BJ (cell line): ENCODE measurements around the gene TMEM92. TPM values are rescaled to one million over a fixed set of nuclear protein-coding genes. Genes with fewer than 3 reads are reported as not detected.

Source experiments
- CTCF ChIA-PET: fragments of 350-600 bp; formaldehyde crosslinking; extraction: SDS; loops from one replicate; lab custom pipeline; 2021; ENCODE audit warnings: antibody characterized with exemption, inconsistent platforms; lab: Yijun Ruan, JAX
- POLR2A ChIA-PET: fragments of 300-600 bp; sonication (Branson Sonifier 250); formaldehyde crosslinking; extraction: SDS; loops from one replicate; lab custom pipeline; 2021; ENCODE audit warnings: antibody characterized with exemption; lab: Charles Lee
- DNase-seq: peaks from one replicate; pipeline ENCODE4 v3.0.0-alpha.2; 2011; ENCODE audit warnings: low read depth
- H3K27me3 ChIP-seq: 2 replicates; pipeline ENCODE4 v1.6.0; 2011; ENCODE audit warnings: low read length; ENCODE audit not compliant: control insufficient read depth, insufficient read depth
- H3K36me3 ChIP-seq: 2 replicates; pipeline ENCODE4 v1.5.1; 2011; ENCODE audit warnings: low read length; ENCODE audit not compliant: control insufficient read depth, insufficient read depth
- H3K4me3 ChIP-seq: 2 replicates; pipeline ENCODE4 v1.5.1; 2011; ENCODE audit warnings: low read depth, mild to moderate bottlenecking, control low read depth, low read length
- CTCF ChIP-seq: IDR thresholded peaks from 2 replicates; pipeline ENCODE4 v1.5.1; 2011; ENCODE audit warnings: low read depth, mild to moderate bottlenecking, control low read depth, inconsistent platforms, low read length, moderate library complexity; ENCODE audit not compliant: insufficient read depth
- polyA plus RNA-seq: library from polyadenylated mRNA; depleted of rRNA; stranded (reverse); fragments of >200 nt; gene quantifications from 2 replicates; pipeline ENCODE4 v1.2.3, GENCODE V29; 2011

Gene TMEM92
- polyA plus RNA-seq, 1 experiment, result 0.67 TPM

- Histone ChIP-seq H3K27me3 (no peaks in the 10 kb centered on the region), H3K4me3 (peak overlapping the region; percentile 18), H3K36me3 (peaks cover 1% of the 10 kb centered on the region; the same call in 1 of the 2 replicates)
- ChIA-PET CTCF (interaction anchor here (0.5 to 10.9 kb wide), 23 partner anchors 13 to 212 kb away, joined by 3 to 229 read pairs (median 5); partner anchors contain the start of genes PPP1R9B and SGCA), POLR2A (interaction anchor here (0.6 to 1.8 kb wide), 7 partner anchors 20 to 108 kb away, joined by 3 to 11 read pairs (median 4); no protein-coding TSS in a partner anchor)
- no peak for TF ChIP-seq CTCF
- peak; percentile 98 for DNase-seq
Observed at GRCh38 chr17:50289991-50290702, 15.9 kb downstream of the TMEM92 start.

- POLR2A ChIA-PET, result interaction anchor here (1.0 kb wide), 1 partner anchor 109 kb away, joined by 3 read pairs; no protein-coding TSS in a partner anchor
- no peaks in the 10 kb centered on the region for H3K27me3 ChIP-seq
- no peak for DNase-seq
- no peak for TF ChIP-seq CTCF
- no peaks in the 10 kb centered on the region for H3K36me3 ChIP-seq
- H3K4me3 ChIP-seq, result no peak overlapping the region
- CTCF ChIA-PET, result interaction anchor here (0.5 to 10.9 kb wide), 8 partner anchors 18 to 213 kb away, joined by 3 to 229 read pairs (median 4); partner anchors contain the start of genes PDK2 and SGCA
Observed at GRCh38 chr17:50290933-50291332, 16.7 kb downstream of the TMEM92 start.

- no peak for TF ChIP-seq CTCF
- ChIA-PET CTCF (interaction anchor here (0.7 to 10.9 kb wide), 12 partner anchors 18 to 204 kb away, joined by 3 to 229 read pairs (median 4); partner anchors contain the start of genes PDK2, SGCA and TMEM92), POLR2A (interaction anchor here (0.6 to 0.9 kb wide), 2 partner anchors 24 to 114 kb away, joined by 3 read pairs; no protein-coding TSS in a partner anchor)
- Histone ChIP-seq H3K36me3 (no peaks in the 10 kb centered on the region), H3K27me3 (no peaks in the 10 kb centered on the region), H3K4me3 (no peak overlapping the region)
- DNase-seq, result no peak
Observed at GRCh38 chr17:50292465-50292864, 18.2 kb downstream of the TMEM92 start.

- ChIA-PET POLR2A (interaction anchor here (0.7 kb wide), 2 partner anchors 53 to 114 kb away, joined by 3 read pairs; no protein-coding TSS in a partner anchor), CTCF (interaction anchor here (0.9 to 10.9 kb wide), 9 partner anchors 21 to 202 kb away, joined by 3 to 229 read pairs (median 14); partner anchors contain the start of genes PDK2, SGCA and TMEM92)
- TF ChIP-seq CTCF, result no peak
- H3K36me3 ChIP-seq, result no peaks in the 10 kb centered on the region
- H3K4me3 ChIP-seq, result no peak overlapping the region
- DNase-seq, result no peak
- H3K27me3 ChIP-seq, result no peaks in the 10 kb centered on the region
Observed at GRCh38 chr17:50295021-50295420, 20.8 kb downstream of the TMEM92 start.

GRCh38 chr17:50297407-50297865 is 23.2 kb downstream of the TMEM92 start:
- H3K36me3 ChIP-seq, result no peaks in the 10 kb centered on the region
- no peak for DNase-seq
- ChIA-PET POLR2A (interaction anchor here (0.6 to 1.6 kb wide), 2 partner anchors 124 to 1705 kb away, joined by 3 to 4 read pairs; no protein-coding TSS in a partner anchor), CTCF (interaction anchor here (0.6 to 10.9 kb wide), 46 partner anchors 9 to 269 kb away, joined by 3 to 229 read pairs (median 6); partner anchors contain the start of genes COL1A1, PDK2, SAMD14 and SGCA)
- H3K27me3 ChIP-seq, result peaks cover 1% of the 10 kb centered on the region; the same call in 1 of the 2 replicates
- H3K4me3 ChIP-seq, result no peak overlapping the region
- TF ChIP-seq CTCF, result peak; percentile 97
